Renal pelvis (tissue), 4 donors: ENCODE measurements around the gene RASAL1. TPM values are rescaled to one million over a fixed set of nuclear protein-coding genes. Genes with fewer than 3 reads are reported as not detected.

Experiments
- DNase-seq: peaks from one replicate; pipeline ENCODE4 v3.0.0-alpha.2; 2013
- polyA plus RNA-seq, 3 donors: library from polyadenylated mRNA; unstranded; fragments of 120-200 nt; gene quantifications; one replicate each; pipeline ENCODE4 v1.2.1, GENCODE V29; 2013; ENCODE audit not compliant: insufficient read length in 3 of 3

Gene RASAL1
- polyA plus RNA-seq, 3 donors: 8.7 to 10.6 (median 9.9) TPM

DNA sequence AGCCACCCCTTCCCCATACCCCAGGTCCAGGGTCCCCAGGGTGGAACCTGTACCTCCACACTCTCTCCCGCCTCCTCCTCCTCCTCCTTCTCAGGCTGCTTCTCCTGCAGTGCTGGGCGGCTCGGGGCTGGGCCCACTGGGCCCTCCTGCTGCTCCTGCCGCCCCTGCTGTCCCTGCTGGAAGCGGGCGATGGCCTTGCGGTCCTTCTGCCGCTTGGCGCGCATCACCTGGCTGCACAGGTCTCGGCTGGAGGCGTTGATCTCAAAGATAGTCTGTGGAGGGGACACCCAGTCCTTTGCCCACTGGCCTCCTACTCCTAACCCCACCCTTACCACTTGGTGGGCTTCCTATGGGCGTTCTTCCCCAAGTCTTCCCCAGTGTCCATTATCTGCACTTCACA is 28.5 kb upstream of the RASAL1 start:
- DNase-seq: no peak

DNA sequence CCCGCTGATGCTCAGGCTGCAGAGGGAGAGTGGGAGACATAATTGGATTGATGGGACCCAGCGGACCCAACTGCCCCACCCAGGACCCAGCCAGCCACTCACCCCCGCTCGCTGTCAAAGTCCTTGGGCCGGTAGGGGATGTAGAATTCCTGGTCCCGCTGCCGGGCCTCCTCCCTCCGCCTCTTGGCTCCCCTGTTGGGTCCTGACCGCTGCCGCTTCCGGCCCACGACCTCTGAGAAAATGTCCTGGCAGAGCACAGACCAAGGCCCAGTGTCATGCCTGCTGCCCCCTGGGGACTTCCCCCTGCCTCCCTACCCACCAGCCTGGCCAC is 27.4 kb upstream of the RASAL1 start:
- no peak for DNase-seq

DNA sequence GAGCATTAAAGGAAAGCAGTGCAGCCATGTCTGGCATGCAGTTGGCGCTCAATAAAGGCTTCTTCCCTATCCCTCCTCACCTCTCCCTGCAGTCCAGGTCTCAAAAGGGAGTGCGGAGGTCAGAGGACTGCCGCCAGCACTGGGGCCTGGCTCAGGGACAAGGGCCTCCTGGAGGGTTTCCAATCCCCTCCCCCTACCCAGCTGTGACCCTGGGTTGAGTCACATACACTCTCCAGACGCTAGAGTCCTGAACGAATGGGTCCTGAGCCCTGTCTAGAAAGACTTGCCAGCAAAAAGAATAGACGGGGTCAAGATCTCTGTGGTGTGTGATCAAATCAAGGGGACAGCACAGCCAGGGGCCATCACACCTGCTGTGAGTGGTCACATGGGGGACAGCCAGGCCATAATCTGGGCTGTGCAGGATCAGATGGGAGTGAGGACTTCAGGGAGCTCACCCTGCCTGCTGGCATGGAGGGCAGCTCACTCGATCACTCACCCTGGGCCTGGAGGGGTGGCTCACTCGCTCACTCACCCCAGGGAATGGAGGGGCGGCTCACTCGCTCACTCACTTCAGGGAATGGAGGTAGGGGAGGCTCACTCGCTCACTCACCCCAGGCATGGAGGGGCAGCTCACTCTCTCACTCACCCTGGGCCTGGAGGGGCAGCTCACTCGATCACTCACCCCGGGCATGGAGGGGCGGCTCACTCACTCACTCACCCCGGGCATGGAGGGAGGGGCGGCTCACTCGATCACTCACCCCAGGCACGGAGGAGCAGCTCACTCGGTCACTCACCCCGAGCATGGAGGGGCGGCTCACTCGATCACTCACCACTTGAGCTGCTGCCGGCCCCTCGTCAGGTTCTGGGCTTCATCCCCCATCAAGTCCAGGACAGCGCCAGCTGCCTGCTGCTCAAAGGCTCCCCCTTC is 26.8 kb upstream of the RASAL1 start:
- DNase-seq: no peak

DNA sequence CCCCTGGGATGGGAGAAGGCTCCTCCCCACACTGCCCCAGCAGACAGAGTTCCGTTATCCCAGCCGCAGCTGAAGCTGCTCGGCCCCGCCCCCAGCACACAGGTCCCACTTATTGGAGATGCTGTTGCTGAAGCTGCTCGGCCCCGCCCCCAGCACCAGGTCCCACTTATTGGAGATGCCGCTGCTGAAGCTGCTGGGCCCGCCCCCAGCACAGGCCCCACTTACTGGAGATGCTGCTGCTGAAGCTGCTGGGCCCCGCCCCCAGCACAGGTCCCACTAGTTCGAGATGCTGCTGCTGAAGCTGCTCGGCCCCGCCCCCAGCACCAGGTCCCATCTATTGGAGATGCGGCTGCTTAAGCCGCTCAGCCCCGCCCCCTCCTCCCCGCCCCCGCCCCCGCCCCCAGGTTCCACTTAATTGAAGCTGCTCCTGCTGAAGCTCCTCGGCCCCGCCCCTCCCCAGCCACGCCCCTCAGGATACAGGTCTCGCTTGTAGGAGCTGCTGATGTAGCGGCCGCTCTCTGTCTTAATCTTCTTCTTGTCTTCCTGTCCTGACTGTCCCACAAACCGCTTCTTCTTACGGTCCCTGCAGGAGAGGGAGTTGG is 26.0 kb upstream of the RASAL1 start:
- DNase-seq: peak; percentile 52

DNA sequence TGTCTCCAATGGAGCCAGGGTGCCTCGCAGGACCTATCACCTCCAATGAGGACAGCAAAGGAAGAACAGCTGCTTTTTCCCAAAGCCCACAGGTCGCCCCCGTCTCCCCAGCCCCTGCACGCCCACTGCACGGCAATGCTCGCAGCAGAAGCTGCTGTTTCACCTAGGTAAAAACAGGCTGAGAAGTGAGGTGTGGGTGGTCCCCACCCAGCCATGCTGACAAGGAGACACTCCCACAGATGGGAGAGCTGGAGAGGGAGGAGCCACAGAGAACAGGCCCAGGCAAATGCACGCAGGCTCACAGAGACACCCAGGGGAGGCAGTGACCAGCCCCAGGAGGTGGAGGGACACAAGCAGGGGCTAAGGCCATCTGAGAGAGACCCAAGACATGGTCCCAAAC is 24.4 kb upstream of the RASAL1 start:
- DNase-seq: no peak

GRCh38 chr12:113158439-113159203 is 23.1 kb upstream of the RASAL1 start:
- no peak for DNase-seq

DNA sequence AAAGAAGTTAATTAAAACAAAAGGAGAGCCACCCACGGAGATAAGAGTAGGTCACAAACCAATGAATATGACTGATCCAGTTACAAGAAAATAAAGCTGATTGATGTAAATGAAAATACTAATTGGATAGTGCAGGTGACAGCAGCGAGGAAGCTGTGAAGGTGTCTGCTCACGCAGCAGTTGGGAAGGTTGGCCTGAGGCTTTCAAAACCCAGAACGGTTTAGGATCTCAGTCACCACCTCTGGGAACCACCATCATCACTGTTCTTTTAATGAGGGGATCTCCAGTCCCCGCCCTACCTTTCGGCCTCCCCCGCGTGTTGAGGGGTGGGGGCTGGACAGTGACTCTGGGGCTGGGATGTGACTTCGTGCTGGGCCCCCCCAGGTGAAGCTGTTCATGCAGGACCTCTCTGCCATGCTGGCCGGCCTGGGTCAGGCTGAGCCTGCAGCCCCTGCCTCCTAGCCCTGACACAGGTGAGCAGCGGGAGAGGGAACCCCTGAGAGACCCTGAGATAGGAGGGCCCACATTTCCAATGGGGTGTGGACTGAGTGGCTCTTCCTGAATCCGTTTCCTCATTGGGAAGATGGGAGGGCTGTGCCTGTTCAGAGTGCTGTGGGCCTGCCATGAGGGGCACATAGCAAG is 21.8 kb upstream of the RASAL1 start:
- no peak for DNase-seq

DNA sequence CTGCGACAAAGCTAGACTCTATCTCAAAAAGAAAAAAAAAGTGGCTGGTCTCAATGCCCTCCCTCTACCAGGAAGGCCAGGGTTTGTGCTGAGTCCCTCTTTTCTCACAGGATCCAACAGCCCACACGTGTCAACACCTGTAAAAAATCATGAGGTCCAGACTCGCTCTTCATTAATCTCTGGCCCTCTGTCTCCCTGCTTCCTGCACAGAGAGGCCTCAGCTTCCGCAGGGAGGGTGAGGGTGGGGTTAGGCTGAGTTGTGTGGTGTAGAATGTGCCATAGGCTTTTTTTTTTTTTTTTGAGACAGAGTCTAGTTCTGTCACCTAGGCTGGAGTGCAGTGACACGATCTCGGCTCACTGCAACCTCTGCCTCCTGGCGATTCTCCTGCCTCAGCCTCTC is 20.1 kb upstream of the RASAL1 start:
- no peak for DNase-seq

DNA sequence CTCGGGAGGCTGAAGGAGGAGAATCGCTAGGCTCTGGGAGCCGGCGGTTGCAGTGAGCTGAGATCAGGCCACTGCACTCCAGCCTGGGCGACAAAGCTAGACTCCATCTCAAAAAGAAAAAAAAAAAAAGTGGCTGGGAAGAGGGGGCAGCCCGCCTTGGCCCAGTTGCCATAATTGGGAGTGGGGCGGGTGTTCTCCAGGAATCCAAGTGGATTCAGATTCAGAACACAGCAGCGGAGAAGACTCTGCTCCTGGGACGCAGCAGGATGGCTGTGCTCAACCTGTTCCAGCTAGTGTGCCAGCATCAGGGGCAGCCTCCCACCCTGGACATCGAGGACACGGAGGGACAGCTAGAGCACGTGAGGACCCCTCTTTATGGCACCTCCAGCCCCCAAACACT is 19.5 kb upstream of the RASAL1 start:
- no peak for DNase-seq

DNA sequence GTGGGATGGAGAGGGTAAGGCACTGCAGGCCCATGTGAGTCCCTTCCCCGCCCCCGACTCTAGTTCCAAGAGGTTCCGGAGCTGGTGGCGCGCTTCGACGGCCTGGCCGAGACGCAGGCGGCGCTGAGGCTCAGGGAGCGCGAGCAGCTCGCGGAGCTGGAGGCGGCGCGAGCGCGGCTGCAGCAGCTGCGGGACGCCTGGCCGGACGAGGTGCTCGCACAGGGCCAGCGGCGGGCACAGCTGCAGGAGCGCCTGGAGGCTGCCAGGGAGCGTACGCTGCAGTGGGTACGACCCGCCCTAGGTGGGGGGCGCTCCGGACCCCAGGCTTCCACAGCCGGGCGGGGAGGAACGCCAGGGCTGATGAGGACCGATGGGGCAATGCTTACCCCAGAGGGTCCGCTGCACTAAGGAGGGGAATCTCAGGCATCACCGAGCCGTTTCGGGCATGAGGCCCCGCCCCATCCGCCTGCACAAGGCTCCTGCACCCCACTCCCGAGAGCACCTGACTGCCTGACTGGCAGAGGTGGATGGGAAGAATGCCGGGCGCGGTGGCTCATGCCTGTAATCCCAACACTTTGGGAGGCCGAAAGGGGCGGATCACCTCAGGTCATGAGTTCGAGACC is 18.9 kb upstream of the RASAL1 start:
- no peak for DNase-seq

DNA sequence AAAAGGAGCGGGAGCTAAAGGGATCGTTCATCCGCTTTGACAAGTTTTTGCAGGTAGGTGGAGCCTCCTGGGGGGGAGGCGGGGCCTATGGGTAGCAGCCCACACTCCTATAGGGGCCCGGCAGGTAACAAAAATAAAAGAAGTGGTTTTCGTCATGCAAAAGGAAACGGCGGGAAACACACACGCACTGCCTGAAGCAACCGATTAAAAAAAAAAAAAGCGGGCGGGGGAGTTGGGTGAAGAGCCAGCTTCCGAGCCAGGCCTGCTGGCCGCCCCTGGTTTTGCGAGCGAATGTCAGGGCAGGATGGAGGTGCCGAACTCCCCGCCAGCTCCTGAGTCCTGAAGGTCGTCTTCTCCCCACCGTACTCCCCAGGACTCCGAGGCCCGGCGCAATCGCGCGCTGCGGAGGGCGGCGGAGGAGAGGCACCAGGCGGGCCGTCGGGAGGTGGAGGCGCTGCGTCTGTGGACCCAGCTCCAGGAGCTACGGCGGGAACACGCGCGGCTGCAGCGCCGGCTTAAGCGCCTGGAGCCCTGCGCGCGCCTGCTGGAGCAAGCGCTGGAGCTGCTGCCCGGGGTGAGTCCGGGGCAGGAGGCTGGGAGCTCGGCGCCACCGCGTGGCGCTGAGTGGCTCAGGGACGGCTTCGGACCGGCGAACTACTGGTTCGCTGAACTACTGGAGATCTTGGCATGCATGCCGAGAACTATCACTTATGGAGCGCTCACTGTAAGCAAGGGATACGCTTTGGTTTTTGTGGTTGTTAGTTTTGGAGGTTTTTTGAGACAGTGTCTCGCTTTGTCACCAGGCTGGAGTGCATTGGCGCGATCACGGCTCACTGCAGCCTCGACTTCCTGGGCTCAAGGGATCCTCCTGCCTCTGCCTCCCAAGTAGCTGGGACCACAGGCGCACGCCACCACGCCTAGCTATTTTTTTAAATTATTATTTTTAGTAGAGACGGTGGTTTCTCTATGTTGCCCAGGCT is 17.6 kb upstream of the RASAL1 start:
- peak; percentile 66 for DNase-seq

GRCh38 chr12:113152196-113152834 is 16.8 kb upstream of the RASAL1 start:
- DNase-seq: no peak

GRCh38 chr12:113151655-113152054 is 16.1 kb upstream of the RASAL1 start:
- no peak for DNase-seq

DNA sequence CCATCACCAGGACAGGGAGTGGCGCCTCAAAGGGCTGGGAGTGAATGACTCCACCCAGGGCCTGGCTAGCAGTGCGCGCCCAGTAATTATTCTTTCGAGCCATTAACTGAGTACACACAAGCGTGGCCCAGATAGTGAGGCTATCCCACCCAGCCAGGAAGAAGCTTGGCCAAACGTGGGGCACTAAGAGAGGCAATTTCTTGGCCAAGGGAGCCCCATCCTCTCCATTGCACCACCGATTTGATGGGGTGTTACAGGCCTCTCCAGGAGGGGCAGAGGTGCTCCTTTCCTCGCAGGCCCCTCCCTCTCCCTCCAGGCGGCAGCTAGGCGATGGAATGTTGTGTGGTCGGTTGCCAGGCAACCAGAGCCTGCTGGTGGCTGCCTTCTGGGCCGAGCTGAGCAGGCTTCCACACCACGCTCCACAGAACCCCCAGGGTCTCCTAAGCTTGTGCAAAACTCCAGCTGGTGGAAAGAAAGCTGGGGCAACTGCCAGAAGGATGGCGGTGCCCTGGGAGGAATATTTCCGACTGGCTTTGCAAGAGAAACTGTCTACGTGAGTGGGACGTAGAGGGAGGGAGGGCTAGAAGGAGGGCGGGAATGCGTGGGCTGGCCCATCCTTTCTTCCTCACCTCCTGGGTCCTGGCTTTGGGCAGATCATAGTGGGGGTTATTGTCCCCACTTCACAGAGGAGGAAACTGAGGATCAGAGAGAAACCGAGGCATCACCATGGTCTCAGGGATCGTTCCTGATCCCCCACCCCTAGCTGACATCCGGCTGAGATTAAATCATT is 14.0 kb upstream of the RASAL1 start, which contains the start of gene CFAP73:
CFAP73 (plus strand) TSS at position 364 of the 790 bp plus-strand sequence; CDS start at position 498, 134 bp downstream.
- DNase-seq: peak; percentile 94

DNA sequence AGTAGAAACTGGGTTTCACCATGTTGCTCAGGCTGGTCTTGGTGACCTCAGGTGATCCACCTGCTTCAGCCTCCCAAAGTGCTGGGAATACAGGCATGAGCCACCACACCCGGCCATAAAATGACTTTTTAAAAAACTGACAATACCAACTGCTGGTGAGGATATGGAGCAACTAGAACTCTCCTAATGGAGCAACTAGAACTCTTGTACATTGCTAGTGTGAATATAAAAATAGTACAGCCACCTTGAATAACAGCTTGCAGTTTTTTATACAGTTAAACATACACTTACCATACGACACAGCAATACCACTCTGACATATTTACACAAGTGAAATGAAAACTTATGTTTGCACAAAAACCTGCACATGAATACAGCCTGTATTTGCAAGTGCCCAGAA is 11.4 kb upstream of the RASAL1 start:
- DNase-seq: no peak

DNA sequence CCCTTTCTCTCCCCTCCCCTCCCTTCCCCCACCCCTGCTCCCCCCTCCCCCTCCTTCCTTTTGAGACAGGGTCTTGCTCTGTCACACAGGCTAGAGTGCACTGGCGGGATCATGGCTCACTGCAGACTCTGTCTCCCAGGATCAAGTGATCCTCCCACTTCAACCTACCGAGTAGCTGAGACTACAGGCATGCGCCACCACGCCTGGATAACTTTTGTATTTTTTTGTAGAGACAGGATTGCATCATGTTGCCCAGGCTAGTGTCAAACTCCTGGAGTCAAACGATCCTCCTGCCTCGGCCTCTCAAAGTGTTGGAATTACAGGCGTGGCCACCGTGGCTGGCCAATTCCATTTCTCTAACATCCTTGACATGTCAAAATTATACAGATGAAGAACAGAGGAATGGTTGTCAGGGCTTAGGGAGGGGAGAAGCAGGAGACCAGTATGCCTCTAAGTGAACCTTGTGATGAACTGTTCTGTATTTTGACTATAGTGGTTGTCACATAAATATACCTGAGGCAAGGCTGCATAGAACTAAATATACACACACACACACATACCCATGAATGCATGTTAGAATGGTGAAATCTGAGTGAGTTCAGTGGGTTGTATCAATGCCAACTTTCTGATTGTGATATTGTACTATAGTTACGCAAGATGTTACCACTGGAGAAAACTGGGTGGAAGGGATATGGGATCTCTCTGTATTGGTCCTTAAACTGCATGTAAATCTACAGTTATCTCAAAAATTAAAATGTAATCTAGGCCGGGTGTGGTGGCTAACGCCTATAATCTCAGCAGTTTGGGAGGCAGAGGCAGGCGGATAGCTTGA is 10.4 kb upstream of the RASAL1 start:
- no peak for DNase-seq

GRCh38 chr12:113144806-113145205 is 9.2 kb upstream of the RASAL1 start:
- no peak for DNase-seq

DNA sequence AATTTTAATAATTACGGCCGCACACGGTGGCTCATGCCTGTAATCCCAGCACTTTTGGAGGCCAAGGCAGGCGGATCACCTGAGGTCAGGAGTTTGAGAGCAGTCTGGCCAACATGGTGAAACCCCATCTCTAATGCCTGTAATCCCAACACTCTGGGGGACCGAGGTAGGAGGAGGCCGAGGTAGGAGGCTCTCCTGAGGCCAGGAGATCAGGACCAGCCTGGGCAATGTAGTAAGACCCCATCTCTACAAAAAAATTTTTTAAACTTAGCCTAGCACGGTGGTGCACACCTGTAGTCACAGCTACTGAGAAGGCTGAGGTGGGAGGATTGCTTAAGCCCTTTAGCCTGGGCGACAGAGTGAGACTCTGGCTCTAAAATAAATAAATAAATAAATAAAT is 8.4 kb upstream of the RASAL1 start:
- DNase-seq: no peak
